Astrocyte (in vitro differentiated cells and primary cell): ENCODE measurements around the gene VAV2. TPM values are rescaled to one million over a fixed set of nuclear protein-coding genes. Genes with fewer than 3 reads are reported as not detected.

ENCODE experiments used
- DNase-seq: peaks from one replicate; pipeline ENCODE4 v3.0.0-alpha.2; 2010; ENCODE audit warnings: low read depth
- FAIRE-seq: peaks from 2 replicates; lab custom pipeline; 2011; peaks lifted over from hg19 to GRCh38; lab: Jason Lieb, UNC
- H2AFZ ChIP-seq: 2 replicates; pipeline ENCODE4 v1.6.0; 2012; ENCODE audit warnings: low read depth, low read length, inconsistent platforms
- H3K27ac ChIP-seq: 2 replicates; pipeline ENCODE4 v1.5.1; 2011; ENCODE audit warnings: low read depth, low read length, inconsistent platforms
- H3K27me3 ChIP-seq: 2 replicates; pipeline ENCODE4 v1.6.0; 2011; ENCODE audit warnings: low read length, inconsistent platforms; ENCODE audit not compliant: insufficient read depth
- H3K36me3 ChIP-seq: 2 replicates; pipeline ENCODE4 v1.5.1; 2011; ENCODE audit warnings: low read length, inconsistent platforms; ENCODE audit not compliant: insufficient read depth
- H3K4me1 ChIP-seq: 2 replicates; pipeline ENCODE4 v1.5.1; 2011; ENCODE audit warnings: low read length, inconsistent platforms; ENCODE audit not compliant: insufficient read depth
- H3K4me2 ChIP-seq: 2 replicates; pipeline ENCODE4 v1.6.0; 2012; ENCODE audit warnings: low read length, inconsistent platforms
- H3K4me3 ChIP-seq: 2 replicates; pipeline ENCODE4 v1.5.1; 2011; ENCODE audit warnings: low read depth, mild to moderate bottlenecking, low read length, inconsistent platforms; ENCODE audit not compliant: insufficient read depth
- H3K79me2 ChIP-seq: 2 replicates; pipeline ENCODE4 v1.6.0; 2012; ENCODE audit warnings: mild to moderate bottlenecking, low read length, inconsistent platforms; ENCODE audit not compliant: insufficient read depth
- H3K9ac ChIP-seq: 2 replicates; pipeline ENCODE4 v1.6.0; 2012; ENCODE audit warnings: mild to moderate bottlenecking, low read length, inconsistent platforms
- H3K9me3 ChIP-seq: 2 replicates; pipeline ENCODE4 v1.5.1; 2012; ENCODE audit warnings: low read depth, mild to moderate bottlenecking, low read length, inconsistent platforms; ENCODE audit not compliant: insufficient read depth
- H4K20me1 ChIP-seq: 2 replicates; pipeline ENCODE4 v1.6.0; 2012; ENCODE audit warnings: low read length, inconsistent platforms; ENCODE audit not compliant: insufficient read depth
- H3K27ac Mint-ChIP-seq: one replicate; pipeline ENCODE4 v1.8.0; 2021; ENCODE audit warnings: mild to moderate bottlenecking, mixed read lengths; ENCODE audit not compliant: unreplicated experiment
- H3K27me3 Mint-ChIP-seq: one replicate; pipeline ENCODE4 v1.8.0; 2021; ENCODE audit warnings: low read depth, mixed read lengths; ENCODE audit not compliant: unreplicated experiment
- H3K36me3 Mint-ChIP-seq: one replicate; pipeline ENCODE4 v1.8.0; 2021; ENCODE audit warnings: low read depth, mixed read lengths; ENCODE audit not compliant: unreplicated experiment
- H3K4me1 Mint-ChIP-seq: one replicate; pipeline ENCODE4 v1.8.0; 2021; ENCODE audit warnings: low read depth, mixed read lengths; ENCODE audit not compliant: unreplicated experiment
- H3K4me3 Mint-ChIP-seq: one replicate; pipeline ENCODE4 v1.8.0; 2021; ENCODE audit warnings: mild to moderate bottlenecking, moderate library complexity, mixed read lengths; ENCODE audit not compliant: unreplicated experiment
- H3K9me3 Mint-ChIP-seq: one replicate; pipeline ENCODE4 v1.8.0; 2021; ENCODE audit warnings: mild to moderate bottlenecking, mixed read lengths; ENCODE audit not compliant: unreplicated experiment
- CTCF ChIP-seq: IDR thresholded peaks from 2 replicates; pipeline ENCODE4 v1.5.1; 2011; ENCODE audit warnings: low read depth, mild to moderate bottlenecking, inconsistent platforms, low read length, moderate library complexity; ENCODE audit not compliant: insufficient read depth
- EZH2 ChIP-seq: IDR thresholded peaks from 2 replicates; pipeline ENCODE4 v1.6.1; 2012; ENCODE audit warnings: mild to moderate bottlenecking, low read length, inconsistent platforms; ENCODE audit not compliant: insufficient read depth
- total RNA-seq: library from RNA; stranded (reverse); gene quantifications from 2 replicates; pipeline ENCODE4 v1.2.1, GENCODE V29; 2021

Gene VAV2
- total RNA-seq, 1 donor from 2014 or later: 36.5 TPM

- Mint-ChIP-seq H3K27me3 (no peaks in the 10 kb centered on the region), H3K9me3 (no peaks in the 10 kb centered on the region), H3K36me3 (peaks cover 19% of the 10 kb centered on the region), H3K4me1 (no peaks in the 10 kb centered on the region), H3K4me3 (no peak overlapping the region), H3K27ac (no peak overlapping the region)
- Histone ChIP-seq H3K79me2 (no peaks in the 10 kb centered on the region), H3K9ac (no peak overlapping the region), H3K27me3 (no peaks in the 10 kb centered on the region), H3K4me1 (peaks cover 5% of the 10 kb centered on the region), H3K9me3 (peaks cover 8% of the 10 kb centered on the region), H2AFZ (no peak overlapping the region), H4K20me1 (peaks cover 8% of the 10 kb centered on the region), H3K4me2 (no peak overlapping the region), H3K27ac (no peak overlapping the region), H3K4me3 (no peak overlapping the region), H3K36me3 (peaks cover 22% of the 10 kb centered on the region)
- no peak for DNase-seq
- TF ChIP-seq CTCF: no peak
- TF ChIP-seq EZH2: no peak
- FAIRE-seq: no peak
These were observed 220.3 kb downstream of the VAV2 start for GRCh38 chr9:133771486-133772482.

- Mint-ChIP-seq H3K36me3 (peaks cover 27% of the 10 kb centered on the region), H3K27me3 (no peaks in the 10 kb centered on the region), H3K27ac (peak overlapping the region; percentile 63), H3K4me3 (no peak overlapping the region), H3K4me1 (no peaks in the 10 kb centered on the region), H3K9me3 (no peaks in the 10 kb centered on the region)
- DNase-seq (no peak), FAIRE-seq (no peak)
- Histone ChIP-seq H3K36me3 (peaks cover 20% of the 10 kb centered on the region), H3K79me2 (no peaks in the 10 kb centered on the region), H3K4me1 (peaks cover 5% of the 10 kb centered on the region), H2AFZ (no peak overlapping the region), H3K27ac (no peak overlapping the region), H3K4me2 (no peak overlapping the region), H3K9ac (no peak overlapping the region), H4K20me1 (peaks cover 8% of the 10 kb centered on the region), H3K4me3 (no peak overlapping the region), H3K27me3 (no peaks in the 10 kb centered on the region), H3K9me3 (peaks cover 8% of the 10 kb centered on the region)
- TF ChIP-seq EZH2 (no peak), CTCF (no peak)
These were observed 221.9 kb downstream of the VAV2 start for GRCh38 chr9:133770076-133770777.
